IMR-90 (cell line): ENCODE data around the gene BPIFA1. TPM values are rescaled to one million over a fixed set of nuclear protein-coding genes. Genes with fewer than 3 reads are reported as not detected.

Experiments
- ATAC-seq: fragments of 200-7000 bp; cut with Tn5 transposase; 2 replicates; pipeline ENCODE4 v1.9.1; 2020; ENCODE audit warnings: low read depth, mild to moderate bottlenecking, moderate library complexity
- BruUV-seq: library from RNA; stranded (reverse); fragments of 400-500 nt; replicated peaks from 2 replicates; lab custom pipeline; 2021; lab: Mats Ljungman, UMichigan
- CTCF ChIA-PET: fragments of 300-600 bp; formaldehyde crosslinking; extraction: SDS; loops from one replicate; lab custom pipeline; 2021; ENCODE audit warnings: antibody characterized with exemption; lab: Yijun Ruan, JAX
- POLR2A ChIA-PET: fragments of 300-600 bp; sonication (Branson Sonifier 250); formaldehyde crosslinking; loops from one replicate; lab custom pipeline; 2022; ENCODE audit warnings: antibody characterized with exemption; ENCODE audit not compliant: unreplicated experiment; lab: Charles Lee
- DNase-seq: peaks from one replicate; pipeline ENCODE4 v3.0.0; 2013
- H2AFZ ChIP-seq: replicated peaks from 2 replicates; pipeline ENCODE3; 2013; ENCODE audit warnings: low read length, mild to moderate bottlenecking; ENCODE audit not compliant: poor library complexity
- H2AK5ac ChIP-seq: 2 replicates; pipeline ENCODE4 v1.6.1; 2013; ENCODE audit warnings: low read depth, low read length, inconsistent platforms
- H2AK9ac ChIP-seq: replicated peaks from 2 replicates; pipeline ENCODE3; 2013; ENCODE audit warnings: mild to moderate bottlenecking, low read depth, low read length, moderate library complexity; ENCODE audit not compliant: poor library complexity
- H2BK120ac ChIP-seq: 2 replicates; pipeline ENCODE4 v1.6.1; 2013; ENCODE audit warnings: low read depth, low read length, inconsistent platforms
- H2BK15ac ChIP-seq: 3 replicates; pipeline ENCODE4 v1.6.1; 2013; ENCODE audit warnings: low read depth, low read length, inconsistent platforms
- H2BK20ac ChIP-seq: 2 replicates; pipeline ENCODE4 v1.6.1; 2013; ENCODE audit warnings: low read depth, mild to moderate bottlenecking, inconsistent platforms, low read length, moderate library complexity
- H2BK5ac ChIP-seq: 2 replicates; pipeline ENCODE4 v1.6.1; 2013; ENCODE audit warnings: mild to moderate bottlenecking, low read depth, low read length, inconsistent platforms; ENCODE audit not compliant: poor library complexity, severe bottlenecking
- H3K14ac ChIP-seq: replicated peaks from 2 replicates; pipeline ENCODE4 v1.6.1; 2013; ENCODE audit warnings: low read depth, low read length, inconsistent platforms
- H3K18ac ChIP-seq: 2 replicates; pipeline ENCODE4 v1.6.1; 2013; ENCODE audit warnings: low read depth, low read length, control low read depth
- H3K23ac ChIP-seq: 2 replicates; pipeline ENCODE4 v1.6.1; 2013; ENCODE audit warnings: low read depth, low read length, inconsistent platforms
- H3K27ac ChIP-seq: 2 replicates; pipeline ENCODE4 v1.5.1; 2013; ENCODE audit warnings: mild to moderate bottlenecking, control low read depth, low read length; ENCODE audit not compliant: insufficient read depth
- H3K27me3 ChIP-seq: 2 replicates; pipeline ENCODE4 v1.6.1; 2013; ENCODE audit warnings: low read length; ENCODE audit not compliant: control insufficient read depth, insufficient read depth
- H3K36me3 ChIP-seq: 2 replicates; pipeline ENCODE4 v1.6.1; 2013; ENCODE audit warnings: low read length, mixed read lengths; ENCODE audit not compliant: control insufficient read depth, insufficient read depth
- H3K4ac ChIP-seq: 2 replicates; pipeline ENCODE4 v1.6.1; 2013; ENCODE audit warnings: low read depth, low read length, inconsistent platforms
- H3K4me1 ChIP-seq: 2 replicates; pipeline ENCODE4 v1.6.1; 2013; ENCODE audit warnings: low read length, mixed read lengths; ENCODE audit not compliant: control insufficient read depth, insufficient read depth
- H3K4me2 ChIP-seq: 2 replicates; pipeline ENCODE4 v1.6.1; 2013; ENCODE audit warnings: low read depth, mild to moderate bottlenecking, control low read depth, low read length, moderate library complexity
- H3K4me3 ChIP-seq: 2 replicates; pipeline ENCODE4 v1.5.1; 2013; ENCODE audit warnings: low read depth, mild to moderate bottlenecking, control low read depth, low read length, moderate library complexity; ENCODE audit not compliant: insufficient read depth
- H3K56ac ChIP-seq: 2 replicates; pipeline ENCODE4 v1.6.1; 2013; ENCODE audit warnings: low read length, inconsistent platforms; ENCODE audit not compliant: insufficient read depth; ENCODE audit errors: extremely low read depth
- H3K79me1 ChIP-seq, 2 experiments: 2 replicates each; pipeline ENCODE4 v1.6.1; 2013; ENCODE audit warnings: low read length in 2 of 2, inconsistent platforms in 1 of 2, low read depth in 1 of 2
- H3K9ac ChIP-seq: 2 replicates; pipeline ENCODE4 v1.6.1; 2013; ENCODE audit warnings: low read depth, low read length, control low read depth
- H3K9me1 ChIP-seq: 2 replicates; pipeline ENCODE4 v1.6.1; 2013; ENCODE audit warnings: low read length, inconsistent platforms; ENCODE audit not compliant: insufficient read depth
- H3K9me3 ChIP-seq: 2 replicates; pipeline ENCODE4 v1.6.1; 2013; ENCODE audit warnings: low read length; ENCODE audit not compliant: control insufficient read depth, insufficient read depth
- H4K20me1 ChIP-seq: 2 replicates; pipeline ENCODE4 v1.6.1; 2013; ENCODE audit warnings: low read length, inconsistent platforms; ENCODE audit not compliant: insufficient read depth
- H4K5ac ChIP-seq: 2 replicates; pipeline ENCODE4 v1.6.1; 2013; ENCODE audit warnings: mild to moderate bottlenecking, low read depth, low read length, control low read depth
- H4K8ac ChIP-seq, 2 experiments: 2 replicates each; pipeline ENCODE4 v1.6.1; 2013; ENCODE audit warnings: low read depth in 2 of 2, low read length in 2 of 2, control low read depth in 1 of 2, inconsistent platforms in 1 of 2
- H4K91ac ChIP-seq: 2 replicates; pipeline ENCODE4 v1.6.1; 2013; ENCODE audit warnings: low read depth, low read length, inconsistent platforms; ENCODE audit not compliant: insufficient read depth
- BHLHE40 ChIP-seq: fragments of 150-350 bp; IDR thresholded peaks from 2 replicates; pipeline ENCODE4 v1.6.1; 2016; ENCODE audit warnings: mild to moderate bottlenecking, low read depth, low read length
- CEBPB ChIP-seq: IDR thresholded peaks from 2 replicates; pipeline ENCODE4 v1.6.1; 2012; ENCODE audit warnings: low read depth, low read length, improper control_type of control experiment
- CHD1 ChIP-seq: IDR thresholded peaks from 2 replicates; pipeline ENCODE4 v1.6.1; 2012; ENCODE audit warnings: low read depth, low read length, improper control_type of control experiment
- CTCF ChIP-seq: conservative IDR thresholded peaks from 2 replicates; pipeline ENCODE4 v1.5.1; 2012; ENCODE audit warnings: mild to moderate bottlenecking, low read depth, low read length, improper control_type of control experiment
- ELK1 ChIP-seq: fragments of 150-350 bp; IDR thresholded peaks from 2 replicates; pipeline ENCODE4 v1.6.1; 2016; ENCODE audit warnings: low read depth, mild to moderate bottlenecking, low read length, moderate library complexity, borderline replicate concordance
- FOS ChIP-seq: fragments of 150-350 bp; IDR thresholded peaks from 2 replicates; pipeline ENCODE4 v1.6.1; 2016; ENCODE audit warnings: low read depth, low read length
- MAFK ChIP-seq: IDR thresholded peaks from 2 replicates; pipeline ENCODE4 v1.6.1; 2012; ENCODE audit warnings: low read depth, low read length, improper control_type of control experiment
- MAZ ChIP-seq: IDR thresholded peaks from 2 replicates; pipeline ENCODE4 v1.6.1; 2012; ENCODE audit warnings: low read depth, mild to moderate bottlenecking, low read length, improper control_type of control experiment, moderate library complexity, borderline replicate concordance
- MXI1 ChIP-seq: IDR thresholded peaks from 2 replicates; pipeline ENCODE4 v1.6.1; 2012; ENCODE audit warnings: low read depth, mild to moderate bottlenecking, low read length, moderate library complexity, borderline replicate concordance
- NFE2L2 ChIP-seq: fragments of 150-350 bp; IDR thresholded peaks from 2 replicates; pipeline ENCODE4 v1.6.1; 2016; ENCODE audit warnings: low read depth, mild to moderate bottlenecking, low read length
- POLR2A ChIP-seq: IDR thresholded peaks from 2 replicates; pipeline ENCODE4 v1.6.1; 2012; ENCODE audit warnings: mild to moderate bottlenecking, low read depth, low read length
- RAD21 ChIP-seq: IDR thresholded peaks from 2 replicates; pipeline ENCODE4 v1.6.1; 2012; ENCODE audit warnings: low read length, improper control_type of control experiment
- RCOR1 ChIP-seq: IDR thresholded peaks from 2 replicates; pipeline ENCODE4 v1.6.1; 2012; ENCODE audit warnings: mild to moderate bottlenecking, low read length, improper control_type of control experiment; ENCODE audit not compliant: insufficient replicate concordance
- RFX5 ChIP-seq: IDR thresholded peaks from 2 replicates; pipeline ENCODE4 v1.8.0; 2012; ENCODE audit warnings: low read depth, mild to moderate bottlenecking, low read length, moderate library complexity
- USF2 ChIP-seq: fragments of 150-350 bp; IDR thresholded peaks from 2 replicates; pipeline ENCODE4 v1.6.1; 2017; ENCODE audit warnings: mild to moderate bottlenecking, antibody characterized with exemption, low read length, low read depth
- WGBS, 2 experiments: methylation state at CpG; one replicate each; pipeline versions ENCODE4 v1.1.5 to v1.1.7; 2013; ENCODE audit warnings: missing lambda C conversion rate in 2 of 2; ENCODE audit not compliant: insufficient read length in 1 of 2; ENCODE audit errors: extremely low coverage in 2 of 2; 5-methylcytosine and 5-hydroxymethylcytosine counted together
- dilution Hi-C: fragments of 300-500 bp; cut with HindIII; formaldehyde crosslinking; loops from one replicate; pipeline ENCODE4 v1.14.3; 2018; ENCODE audit warnings: low sequenced_read_pairs; ENCODE audit not compliant: unreplicated experiment
- in situ Hi-C: fragments of 300-500 bp; cut with MboI; formaldehyde crosslinking; loops from 3 replicates; pipeline ENCODE4 v1.14.3; 2019; ENCODE audit warnings: low sequenced_read_pairs, inconsistent platforms, mixed read lengths
- intact Hi-C: fragments of 100-400 bp; cut with micrococcal nuclease; formaldehyde crosslinking; loops from 2 replicates; pipeline ENCODE4 v1.10.0; 2022
- polyA plus RNA-seq, 3 experiments: library from polyadenylated mRNA; depleted of rRNA; stranded (reverse); fragments of >200 nt; gene quantifications; 2 replicates each; pipeline ENCODE4 v1.2.3, GENCODE V29; 2012; ENCODE audit warnings: low replicate concordance in 1 of 3
- total RNA-seq: library from RNA; depleted of rRNA; stranded (reverse); fragments of >200 nt; gene quantifications from 2 replicates; pipeline ENCODE4 v1.2.3, GENCODE V29; 2012

The BPIFA1 gene
- total and polyA plus RNA-seq, 2 of the 4 experiments (the other 2 are of a cell fraction), result not detected

- POLR2A ChIA-PET, result no interaction called here
These were observed 25.7 kb downstream of the BPIFA1 start for GRCh38 chr20:33261465-33261864.

More at GRCh38 chr20:33261465-33261864, 25.7 kb downstream of the BPIFA1 start:
- no peak for TF ChIP-seq ELK1
- TF ChIP-seq RFX5, result no peak
- TF ChIP-seq NFE2L2, result no peak
- no peak for TF ChIP-seq RAD21
- no peak for TF ChIP-seq CHD1
- no peak for TF ChIP-seq MXI1
- no peak for TF ChIP-seq CTCF
- no peak for TF ChIP-seq CEBPB
- no peak for TF ChIP-seq MAFK
- TF ChIP-seq RCOR1, result no peak
- TF ChIP-seq POLR2A, result no peak
- no peak for TF ChIP-seq USF2
- no peak for TF ChIP-seq BHLHE40
- TF ChIP-seq MAZ, result no peak
- TF ChIP-seq FOS, result no peak
- H4K8ac ChIP-seq, result no peak overlapping the region
- ATAC-seq (no peak), DNase-seq (no peak)
- no peak overlapping the region for H4K5ac ChIP-seq
- no peaks in the 10 kb centered on the region for H3K36me3 ChIP-seq
- H2BK15ac ChIP-seq, result no peak overlapping the region
- CTCF ChIA-PET, result interaction anchor here (0.9 kb wide), 1 partner anchor 30 kb away, joined by 3 read pairs; no protein-coding TSS in a partner anchor
- no peak overlapping the region for H2AK5ac ChIP-seq
- H2BK120ac ChIP-seq, result no peak overlapping the region
- dilution Hi-C loops, result no loop called here
- H3K4ac ChIP-seq, result no peak overlapping the region
- intact Hi-C loops, result no loop called here
- in situ Hi-C loops, result no loop called here
- H2BK20ac ChIP-seq, result no peak overlapping the region
- BruUV-seq, result no TSS peak
- peak overlapping the region; percentile 75 for H2AK9ac ChIP-seq
- no peak overlapping the region for H3K23ac ChIP-seq
- no peak overlapping the region for H3K4me2 ChIP-seq
- no peaks in the 10 kb centered on the region for H3K9me3 ChIP-seq
- H3K18ac ChIP-seq, result no peak overlapping the region
- no peak overlapping the region for H3K4me3 ChIP-seq
- no peak overlapping the region for H3K9ac ChIP-seq
- H3K14ac ChIP-seq, result no peak overlapping the region
- no peak overlapping the region for H3K27ac ChIP-seq
- H4K20me1 ChIP-seq, result no peaks in the 10 kb centered on the region
- H3K27me3 ChIP-seq, result peaks cover 3% of the 10 kb centered on the region; the same call in 1 of the 2 replicates
- no peak overlapping the region for H2BK5ac ChIP-seq
- no peaks in the 10 kb centered on the region for H3K9me1 ChIP-seq
- H3K56ac ChIP-seq, result no peak overlapping the region
- H3K79me1 ChIP-seq, result no peaks in the 10 kb centered on the region
- H4K91ac ChIP-seq, result no peak overlapping the region
- 80% methylated on average over 2 of the region's 4 CpGs; no CpG with 5 or more reads in 1 of the 2 experiments for WGBS, 2 experiments
- no peak overlapping the region for H2AFZ ChIP-seq
- no peaks in the 10 kb centered on the region for H3K4me1 ChIP-seq
